SK-N-SH treated with all-trans-retinoic acid at 6 μM for 48 hours (cell line): ENCODE measurements around the gene EPRS1.

Experiments used
- ARNTL ChIP-seq: fragments of 450-650 bp; formaldehyde crosslinking; IDR thresholded peaks from 2 replicates; pipeline ENCODE4 v1.5.0; 2020; ENCODE audit warnings: low read depth, mild to moderate bottlenecking, moderate library complexity, borderline replicate concordance
- BACH2 ChIP-seq: fragments of 250-450 bp; sonication (Bioruptor Pico); IDR thresholded peaks from 2 replicates; pipeline ENCODE4 v1.9.0; 2021; ENCODE audit warnings: mild to moderate bottlenecking, borderline replicate concordance
- CSDC2 ChIP-seq: fragments of 250-450 bp; sonication (Bioruptor Pico); IDR thresholded peaks from 2 replicates; pipeline ENCODE4 v1.5.0; 2020; ENCODE audit warnings: mild to moderate bottlenecking, moderate library complexity
- GLIS3 ChIP-seq: fragments of 250-450 bp; sonication (Bioruptor Pico); IDR thresholded peaks from 2 replicates; pipeline ENCODE4 v1.5.0; 2020; ENCODE audit warnings: mild to moderate bottlenecking, moderate library complexity
- PPARA ChIP-seq: fragments of 250-450 bp; sonication (Bioruptor Pico); IDR thresholded peaks from 2 replicates; pipeline ENCODE4 v1.5.0; 2020; ENCODE audit warnings: mild to moderate bottlenecking, borderline replicate concordance
- RARB ChIP-seq: fragments of 250-450 bp; sonication (Bioruptor Pico); IDR thresholded peaks from 2 replicates; pipeline ENCODE4 v1.8.0; 2021; ENCODE audit warnings: mild to moderate bottlenecking, moderate library complexity
- SNAI2 ChIP-seq: fragments of 250-450 bp; sonication (Bioruptor Pico); IDR thresholded peaks from 2 replicates; pipeline ENCODE4 v1.5.0; 2020; ENCODE audit warnings: mild to moderate bottlenecking, moderate library complexity
- TOX ChIP-seq: fragments of 250-450 bp; sonication (Bioruptor Pico); IDR thresholded peaks from 2 replicates; pipeline ENCODE4 v1.8.0; 2021; ENCODE audit warnings: mild to moderate bottlenecking, moderate library complexity, borderline replicate concordance
- ZFP3 ChIP-seq: fragments of 250-450 bp; sonication (Bioruptor Pico); IDR thresholded peaks from 2 replicates; pipeline ENCODE4 v1.5.0; 2020; ENCODE audit warnings: mild to moderate bottlenecking, moderate library complexity
- ZFP30 ChIP-seq: fragments of 450-650 bp; formaldehyde crosslinking; IDR thresholded peaks from 2 replicates; pipeline ENCODE4 v1.5.0; 2022; ENCODE audit warnings: mild to moderate bottlenecking, moderate library complexity
- TF ChIP-seq, protein P1 (sequence below): fragments of 250-450 bp; sonication (Bioruptor Pico); IDR thresholded peaks from 2 replicates; pipeline ENCODE4 v1.5.1; 2020; ENCODE audit warnings: low read depth, mild to moderate bottlenecking, moderate library complexity
- TF ChIP-seq, protein P2 (sequence below): fragments of 250-450 bp; sonication (Bioruptor Pico); IDR thresholded peaks from 2 replicates; pipeline ENCODE4 v1.5.1; 2021; ENCODE audit warnings: mild to moderate bottlenecking, moderate library complexity

DNA sequence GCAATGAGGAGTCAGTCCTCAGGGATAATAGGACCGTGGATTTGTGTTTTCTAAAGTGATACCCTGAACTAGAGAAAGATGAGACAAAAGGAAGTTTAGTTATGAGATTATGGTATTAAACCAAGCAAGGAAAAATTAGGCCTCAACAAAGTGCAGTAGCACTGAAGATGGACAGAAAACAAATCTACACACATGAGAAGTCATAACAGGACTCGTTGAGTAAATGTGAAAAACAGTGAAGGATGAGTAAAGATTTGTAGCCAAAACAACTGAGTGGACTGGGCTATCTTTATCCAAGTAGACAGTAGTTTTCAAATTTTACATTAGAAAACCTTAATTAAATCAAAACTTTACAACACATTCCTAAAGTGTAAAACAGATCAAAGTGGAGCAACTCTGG is 15.0 kb downstream of the EPRS1 start:
- TF ChIP-seq, protein P1, sequence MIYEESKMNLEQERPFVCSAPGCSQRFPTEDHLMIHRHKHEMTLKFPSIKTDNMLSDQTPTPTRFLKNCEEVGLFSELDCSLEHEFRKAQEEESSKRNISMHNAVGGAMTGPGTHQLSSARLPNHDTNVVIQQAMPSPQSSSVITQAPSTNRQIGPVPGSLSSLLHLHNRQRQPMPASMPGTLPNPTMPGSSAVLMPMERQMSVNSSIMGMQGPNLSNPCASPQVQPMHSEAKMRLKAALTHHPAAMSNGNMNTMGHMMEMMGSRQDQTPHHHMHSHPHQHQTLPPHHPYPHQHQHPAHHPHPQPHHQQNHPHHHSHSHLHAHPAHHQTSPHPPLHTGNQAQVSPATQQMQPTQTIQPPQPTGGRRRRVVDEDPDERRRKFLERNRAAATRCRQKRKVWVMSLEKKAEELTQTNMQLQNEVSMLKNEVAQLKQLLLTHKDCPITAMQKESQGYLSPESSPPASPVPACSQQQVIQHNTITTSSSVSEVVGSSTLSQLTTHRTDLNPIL (CRISPR knock-in tag), result no peak
- TF ChIP-seq ZFP30 (CRISPR knock-in tag) (no peak), ZFP3 (CRISPR knock-in tag) (no peak), TOX (CRISPR knock-in tag) (no peak), CSDC2 (CRISPR knock-in tag) (no peak), GLIS3 (no peak), BACH2 (CRISPR knock-in tag) (no peak), SNAI2 (CRISPR knock-in tag) (no peak), RARB (CRISPR knock-in tag) (no peak), ARNTL (CRISPR knock-in tag) (no peak), PPARA (CRISPR knock-in tag) (no peak)
- TF ChIP-seq, protein P2, sequence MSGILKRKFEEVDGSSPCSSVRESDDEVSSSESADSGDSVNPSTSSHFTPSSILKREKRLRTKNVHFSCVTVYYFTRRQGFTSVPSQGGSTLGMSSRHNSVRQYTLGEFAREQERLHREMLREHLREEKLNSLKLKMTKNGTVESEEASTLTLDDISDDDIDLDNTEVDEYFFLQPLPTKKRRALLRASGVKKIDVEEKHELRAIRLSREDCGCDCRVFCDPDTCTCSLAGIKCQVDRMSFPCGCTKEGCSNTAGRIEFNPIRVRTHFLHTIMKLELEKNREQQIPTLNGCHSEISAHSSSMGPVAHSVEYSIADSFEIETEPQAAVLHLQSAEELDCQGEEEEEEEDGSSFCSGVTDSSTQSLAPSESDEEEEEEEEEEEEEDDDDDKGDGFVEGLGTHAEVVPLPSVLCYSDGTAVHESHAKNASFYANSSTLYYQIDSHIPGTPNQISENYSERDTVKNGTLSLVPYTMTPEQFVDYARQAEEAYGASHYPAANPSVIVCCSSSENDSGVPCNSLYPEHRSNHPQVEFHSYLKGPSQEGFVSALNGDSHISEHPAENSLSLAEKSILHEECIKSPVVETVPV, result no peak
